ENCODE measurements around the gene MYH8.

MYH8 gene

DNA sequence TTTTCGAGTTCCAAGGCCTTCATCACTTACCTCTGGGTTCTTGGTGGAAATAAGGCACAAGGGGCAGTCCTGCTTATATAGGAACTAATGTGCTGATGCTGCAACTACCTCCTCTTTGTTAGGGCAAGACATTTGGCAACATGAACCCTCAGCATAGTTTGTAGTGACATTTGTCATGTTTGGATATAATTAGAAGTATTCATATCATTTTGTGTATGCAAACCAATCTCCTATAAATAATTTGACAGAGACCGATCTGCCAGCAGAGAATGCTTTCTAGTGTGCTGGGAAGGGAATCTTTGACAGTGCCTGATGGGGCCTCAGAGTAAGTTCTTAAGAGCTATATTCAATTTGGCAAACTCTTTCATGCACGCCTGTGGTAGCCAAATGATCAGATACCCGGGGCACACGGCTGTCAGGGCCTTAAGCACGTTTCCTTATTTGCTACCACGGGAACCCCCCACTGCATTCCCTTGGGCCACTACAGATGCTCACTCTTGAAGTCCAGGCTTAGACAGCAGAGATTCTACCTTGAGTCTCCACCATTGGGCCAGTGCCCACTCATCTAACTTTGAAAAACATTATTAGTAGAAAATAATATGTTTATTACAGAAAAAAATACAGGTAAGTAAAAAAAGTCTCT lies at the start of gene MYH8:
Gene MYH8, minus strand, starts transcription at position 51 of the 643 bp plus-strand sequence. CDS start 1,723 bp downstream, outside the sequence.
- H3K4me3 ChIP-seq (ENCODE audit: low read depth, low read length) = no peak within 1 kb of the TSS
- TF ChIP-seq, protein P1, sequence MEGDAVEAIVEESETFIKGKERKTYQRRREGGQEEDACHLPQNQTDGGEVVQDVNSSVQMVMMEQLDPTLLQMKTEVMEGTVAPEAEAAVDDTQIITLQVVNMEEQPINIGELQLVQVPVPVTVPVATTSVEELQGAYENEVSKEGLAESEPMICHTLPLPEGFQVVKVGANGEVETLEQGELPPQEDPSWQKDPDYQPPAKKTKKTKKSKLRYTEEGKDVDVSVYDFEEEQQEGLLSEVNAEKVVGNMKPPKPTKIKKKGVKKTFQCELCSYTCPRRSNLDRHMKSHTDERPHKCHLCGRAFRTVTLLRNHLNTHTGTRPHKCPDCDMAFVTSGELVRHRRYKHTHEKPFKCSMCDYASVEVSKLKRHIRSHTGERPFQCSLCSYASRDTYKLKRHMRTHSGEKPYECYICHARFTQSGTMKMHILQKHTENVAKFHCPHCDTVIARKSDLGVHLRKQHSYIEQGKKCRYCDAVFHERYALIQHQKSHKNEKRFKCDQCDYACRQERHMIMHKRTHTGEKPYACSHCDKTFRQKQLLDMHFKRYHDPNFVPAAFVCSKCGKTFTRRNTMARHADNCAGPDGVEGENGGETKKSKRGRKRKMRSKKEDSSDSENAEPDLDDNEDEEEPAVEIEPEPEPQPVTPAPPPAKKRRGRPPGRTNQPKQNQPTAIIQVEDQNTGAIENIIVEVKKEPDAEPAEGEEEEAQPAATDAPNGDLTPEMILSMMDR (IDR thresholded peaks at IDR 0.05; ENCODE audit: low read depth, low read length) = no peak
- TF ChIP-seq MYC (IDR thresholded peaks at IDR 0.05; ENCODE audit: low read depth, low read length) (no peak), POLR2A (IDR thresholded peaks at IDR 0.05; ENCODE audit: extremely low read depth, insufficient read length) (no peak)
- DNase-seq (ENCODE audit: low read depth) = no peak

DNA sequence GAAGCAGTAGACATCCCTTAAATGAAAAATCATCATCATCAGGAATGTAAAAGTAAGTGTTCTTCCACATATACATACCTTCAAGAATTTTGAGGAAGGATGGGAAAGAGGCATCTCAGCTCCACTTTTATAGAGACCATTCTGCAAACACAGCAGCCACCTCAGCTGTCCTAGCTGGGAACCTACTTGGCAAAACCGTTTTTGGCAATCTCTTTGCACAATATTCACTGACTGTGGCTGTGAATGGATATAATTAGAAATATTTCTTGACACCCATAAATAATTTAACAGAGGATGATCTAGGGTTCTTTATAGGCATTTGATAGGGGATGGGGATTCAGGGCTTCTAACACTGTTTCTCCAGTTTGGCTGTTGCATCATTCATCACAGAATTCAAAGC lies 47.7 kb upstream of the MYH8 start, which contains the start of gene MYH4:
Gene MYH4, minus strand, starts transcription at position 101 of the 400 bp plus-strand sequence. CDS start 2,814 bp downstream, outside the sequence.
- TF ChIP-seq MYC (IDR thresholded peaks at IDR 0.05; ENCODE audit: low read depth, low read length) = no peak
- H3K4me3 ChIP-seq (ENCODE audit: low read depth, low read length) = no peak within 1 kb of the TSS
- no peak for DNase-seq (ENCODE audit: low read depth)

DNA sequence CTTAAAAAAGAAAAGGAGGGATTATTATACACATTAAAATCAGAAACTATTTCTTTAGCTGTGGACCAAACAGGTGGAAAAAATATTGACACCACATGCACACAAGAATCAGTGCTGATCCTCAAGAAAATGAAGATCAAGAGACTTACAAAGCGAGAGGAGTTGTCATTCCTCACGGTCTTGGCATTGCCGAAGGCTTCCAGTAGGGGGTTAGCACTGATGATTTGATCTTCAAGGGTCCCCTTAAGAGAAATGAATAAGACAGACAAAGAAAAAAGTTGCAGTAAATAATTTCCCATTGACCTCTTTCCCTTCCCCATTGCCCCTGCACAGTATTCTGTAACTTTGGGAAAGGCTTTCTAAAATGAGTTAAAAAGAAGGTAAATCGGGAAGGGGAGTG lies 41.7 kb upstream of the MYH8 start:
- H3K4me3 ChIP-seq (ENCODE audit: low read depth, low read length) = no peak overlapping the region
- TF ChIP-seq MYC (IDR thresholded peaks at IDR 0.05; ENCODE audit: low read depth, low read length) = no peak
- TF ChIP-seq, protein P1 (IDR thresholded peaks at IDR 0.05; ENCODE audit: low read depth, low read length) = peak; percentile 21
- DNase-seq (ENCODE audit: low read depth) = no peak

DNA sequence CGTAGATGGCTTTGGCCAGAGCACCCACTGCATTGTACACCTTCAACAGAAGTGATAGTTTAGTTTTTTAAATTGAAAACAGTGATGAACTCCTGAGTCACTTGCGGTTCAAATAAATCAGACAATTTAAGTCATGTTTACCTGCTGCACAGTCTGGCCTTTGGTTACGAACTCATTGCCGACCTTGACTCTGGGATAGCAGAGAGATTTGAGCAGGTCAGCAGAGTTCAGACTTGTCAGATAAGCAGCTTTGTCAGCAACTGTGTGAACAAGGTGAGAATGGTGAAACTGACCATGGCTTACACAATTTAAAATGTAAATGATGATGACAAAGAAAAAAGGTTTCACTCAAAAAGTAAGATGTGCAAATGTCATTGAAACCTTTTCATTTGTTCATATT lies 38.3 kb upstream of the MYH8 start:
- TF ChIP-seq, protein P1 (IDR thresholded peaks at IDR 0.05; ENCODE audit: low read depth, low read length) = no peak
- TF ChIP-seq POLR2A (IDR thresholded peaks at IDR 0.05; ENCODE audit: extremely low read depth, insufficient read length) = no peak
- TF ChIP-seq, protein P2, sequence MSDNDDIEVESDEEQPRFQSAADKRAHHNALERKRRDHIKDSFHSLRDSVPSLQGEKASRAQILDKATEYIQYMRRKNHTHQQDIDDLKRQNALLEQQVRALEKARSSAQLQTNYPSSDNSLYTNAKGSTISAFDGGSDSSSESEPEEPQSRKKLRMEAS (IDR thresholded peaks at IDR 0.05; ENCODE audit: low read depth, low read length) = no peak
- no peak for TF ChIP-seq MYC (IDR thresholded peaks at IDR 0.05; ENCODE audit: low read depth, low read length)
- H3K4me3 ChIP-seq (ENCODE audit: low read depth, low read length) = no peak overlapping the region
- no peak for DNase-seq (ENCODE audit: low read depth)

DNA sequence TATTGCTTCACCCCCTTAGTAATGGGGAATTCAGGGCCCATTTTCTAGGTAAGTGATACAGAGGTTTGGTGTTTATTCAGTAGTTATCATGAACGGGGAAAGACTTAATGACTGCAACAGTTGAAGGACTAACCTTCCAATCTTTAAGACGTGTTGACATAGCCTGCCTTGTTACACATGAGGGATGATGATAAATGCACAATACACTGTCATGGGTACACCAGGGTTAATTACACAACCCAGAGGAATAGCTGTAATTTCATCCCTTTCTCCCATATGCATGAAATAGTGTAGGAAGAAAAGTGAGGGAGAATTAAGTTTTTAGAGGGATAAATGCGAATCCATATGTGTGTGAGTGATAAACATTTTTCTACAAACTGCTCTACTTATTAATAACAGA lies 37.0 kb upstream of the MYH8 start:
- TF ChIP-seq MYC (IDR thresholded peaks at IDR 0.05; ENCODE audit: low read depth, low read length) (no peak), POLR2A (IDR thresholded peaks at IDR 0.05; ENCODE audit: extremely low read depth, insufficient read length) (no peak)
- TF ChIP-seq, protein P1 (IDR thresholded peaks at IDR 0.05; ENCODE audit: low read depth, low read length) = no peak
- TF ChIP-seq, protein P2 (IDR thresholded peaks at IDR 0.05; ENCODE audit: low read depth, low read length) = no peak
- H3K4me3 ChIP-seq (ENCODE audit: low read depth, low read length) = no peak overlapping the region
- no peak for DNase-seq (ENCODE audit: low read depth)

DNA sequence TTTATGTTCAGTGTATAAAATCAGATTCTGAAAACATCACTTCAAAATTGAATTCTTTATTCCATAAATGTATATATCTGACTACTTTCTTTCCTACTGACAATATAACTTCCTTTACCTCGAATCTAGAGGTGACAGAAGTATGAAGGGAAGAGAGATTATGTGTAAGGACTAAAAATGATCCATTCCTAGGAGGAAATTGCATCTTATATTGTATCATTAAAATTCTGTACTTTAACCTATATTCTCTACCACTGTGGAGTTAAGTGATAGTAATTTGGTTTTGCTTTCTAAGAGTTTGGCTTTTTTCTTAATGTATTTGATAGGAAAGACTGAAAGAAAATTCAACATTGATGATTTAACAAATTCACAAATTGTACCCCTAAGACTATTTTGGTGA lies 36.2 kb upstream of the MYH8 start:
- H3K4me3 ChIP-seq (ENCODE audit: low read depth, low read length) = no peak overlapping the region
- TF ChIP-seq MYC (IDR thresholded peaks at IDR 0.05; ENCODE audit: low read depth, low read length) (no peak), POLR2A (IDR thresholded peaks at IDR 0.05; ENCODE audit: extremely low read depth, insufficient read length) (no peak)
- TF ChIP-seq, protein P1 (IDR thresholded peaks at IDR 0.05; ENCODE audit: low read depth, low read length) = no peak
- TF ChIP-seq, protein P2 (IDR thresholded peaks at IDR 0.05; ENCODE audit: low read depth, low read length) = no peak
- DNase-seq (ENCODE audit: low read depth) = no peak
